ENCODE measurements around the gene MAD1L1.

The MAD1L1 gene

GRCh38 chr7:2029211-2029905 lies 203.4 kb downstream of the MAD1L1 start:
- no peak for DNase-seq (ENCODE audit: low read depth)

DNA sequence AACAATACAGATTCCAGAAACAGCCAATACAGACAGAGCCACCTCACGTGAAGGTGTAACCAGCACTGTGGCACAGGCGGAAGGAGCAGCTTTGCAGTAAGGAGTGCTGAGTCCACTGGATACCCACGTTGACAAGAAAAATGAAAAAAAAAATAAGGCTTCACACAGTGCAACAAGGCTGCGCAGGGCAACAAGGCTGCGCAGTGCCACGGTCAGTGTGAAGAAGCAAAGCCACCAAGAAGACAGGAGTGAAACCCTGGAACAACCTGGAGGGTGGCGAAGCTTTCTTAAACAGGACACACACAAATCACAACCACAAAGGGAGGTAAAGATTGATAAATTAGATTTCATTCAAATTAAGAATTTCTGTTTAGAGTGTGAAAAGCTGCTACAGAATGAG lies 204.0 kb downstream of the MAD1L1 start:
- no peak for DNase-seq (ENCODE audit: low read depth)

GRCh38 chr7:2025188-2025587 lies 207.6 kb downstream of the MAD1L1 start:
- no peak for DNase-seq (ENCODE audit: low read depth)

DNA sequence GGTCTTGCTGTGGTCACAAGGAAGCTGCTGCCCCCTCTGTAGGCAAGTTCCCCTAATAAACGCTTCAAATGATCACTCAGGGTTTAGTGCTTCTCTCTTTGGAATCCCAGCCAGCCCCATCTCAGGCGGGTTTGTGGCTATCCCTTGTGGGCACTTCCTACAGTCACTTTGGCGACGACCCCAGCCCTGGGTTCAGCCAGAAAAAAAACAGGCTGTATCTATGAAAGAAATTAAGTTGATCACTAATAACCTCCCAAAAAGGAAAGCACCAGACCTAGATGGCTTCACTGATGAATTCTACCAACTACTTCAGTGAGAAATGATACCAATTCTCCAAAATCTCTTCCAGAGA lies 208.2 kb downstream of the MAD1L1 start:
- no peak for DNase-seq (ENCODE audit: low read depth)

DNA sequence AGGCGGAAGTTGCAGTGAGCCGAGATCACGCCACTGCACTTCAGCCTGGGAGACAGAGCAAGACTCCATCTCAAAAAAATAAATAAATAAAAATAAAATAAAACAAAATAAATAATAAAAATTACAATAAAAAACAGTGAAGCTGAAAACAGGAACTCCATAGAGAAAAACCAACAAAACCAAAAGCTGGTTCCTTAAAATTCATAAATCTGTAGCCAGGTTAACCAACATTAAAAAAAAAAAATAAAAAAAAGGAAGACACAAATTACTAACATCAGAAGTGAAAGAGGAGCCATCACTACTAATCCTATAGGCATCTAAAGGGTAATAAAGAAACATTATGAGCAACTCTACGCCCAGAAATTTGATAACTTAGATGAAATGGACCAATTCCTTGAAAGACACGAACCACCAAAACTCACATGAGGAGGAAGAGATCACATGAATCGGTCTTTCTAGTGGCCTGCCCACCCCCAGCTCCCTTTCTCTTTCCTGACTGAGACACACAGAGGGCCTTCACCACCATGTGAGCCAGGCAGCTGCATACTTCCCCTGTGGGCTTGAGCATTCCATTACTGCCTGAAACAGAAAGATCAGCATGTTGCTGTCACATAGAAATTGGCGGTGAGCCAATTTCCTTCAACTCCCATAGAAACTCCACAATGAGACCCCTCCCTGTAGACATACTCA lies 208.7 kb downstream of the MAD1L1 start:
- DNase-seq (ENCODE audit: low read depth), result no peak

DNA sequence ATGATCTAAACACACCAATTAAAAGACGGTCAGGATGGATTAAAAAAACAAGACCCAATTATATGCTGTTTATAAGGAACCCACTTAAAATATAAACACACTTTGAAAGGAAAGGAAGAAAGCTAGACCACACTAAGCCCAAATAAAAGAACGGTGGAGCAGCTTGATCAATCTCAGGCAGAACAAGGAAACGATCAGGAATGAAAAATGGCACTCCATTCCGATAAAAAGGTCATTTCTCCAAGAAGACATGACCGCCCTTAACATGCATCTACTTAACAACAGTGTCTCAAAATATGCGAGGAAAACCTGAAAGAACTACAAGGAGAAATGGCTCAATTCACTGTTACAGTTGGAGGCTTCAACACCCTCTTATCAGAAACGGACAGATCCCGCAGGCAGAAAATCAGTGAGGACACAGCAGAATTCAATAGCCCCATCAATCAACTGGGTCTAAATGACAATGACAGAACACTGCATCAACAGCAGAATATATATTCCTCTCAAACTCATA lies 210.0 kb downstream of the MAD1L1 start:
- no peak for DNase-seq (ENCODE audit: low read depth)

GRCh38 chr7:2022021-2022409 lies 210.7 kb downstream of the MAD1L1 start:
- no peak for DNase-seq (ENCODE audit: low read depth)

GRCh38 chr7:2019711-2020511 lies 212.8 kb downstream of the MAD1L1 start:
- DNase-seq (ENCODE audit: low read depth), result peak; percentile 90

DNA sequence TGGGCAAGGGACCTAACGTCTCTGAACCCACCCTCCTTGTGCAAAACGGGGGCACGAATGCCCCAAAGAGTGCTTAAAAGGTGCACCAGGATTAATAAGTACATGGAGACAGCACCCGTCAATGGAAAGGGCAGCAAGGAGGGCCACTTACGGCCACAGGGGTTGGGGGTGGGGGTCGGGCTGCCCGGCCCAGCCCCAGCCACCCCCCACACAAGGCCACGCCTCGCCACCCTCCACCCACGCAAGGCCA lies 213.4 kb downstream of the MAD1L1 start:
- no peak for DNase-seq (ENCODE audit: low read depth)

DNA sequence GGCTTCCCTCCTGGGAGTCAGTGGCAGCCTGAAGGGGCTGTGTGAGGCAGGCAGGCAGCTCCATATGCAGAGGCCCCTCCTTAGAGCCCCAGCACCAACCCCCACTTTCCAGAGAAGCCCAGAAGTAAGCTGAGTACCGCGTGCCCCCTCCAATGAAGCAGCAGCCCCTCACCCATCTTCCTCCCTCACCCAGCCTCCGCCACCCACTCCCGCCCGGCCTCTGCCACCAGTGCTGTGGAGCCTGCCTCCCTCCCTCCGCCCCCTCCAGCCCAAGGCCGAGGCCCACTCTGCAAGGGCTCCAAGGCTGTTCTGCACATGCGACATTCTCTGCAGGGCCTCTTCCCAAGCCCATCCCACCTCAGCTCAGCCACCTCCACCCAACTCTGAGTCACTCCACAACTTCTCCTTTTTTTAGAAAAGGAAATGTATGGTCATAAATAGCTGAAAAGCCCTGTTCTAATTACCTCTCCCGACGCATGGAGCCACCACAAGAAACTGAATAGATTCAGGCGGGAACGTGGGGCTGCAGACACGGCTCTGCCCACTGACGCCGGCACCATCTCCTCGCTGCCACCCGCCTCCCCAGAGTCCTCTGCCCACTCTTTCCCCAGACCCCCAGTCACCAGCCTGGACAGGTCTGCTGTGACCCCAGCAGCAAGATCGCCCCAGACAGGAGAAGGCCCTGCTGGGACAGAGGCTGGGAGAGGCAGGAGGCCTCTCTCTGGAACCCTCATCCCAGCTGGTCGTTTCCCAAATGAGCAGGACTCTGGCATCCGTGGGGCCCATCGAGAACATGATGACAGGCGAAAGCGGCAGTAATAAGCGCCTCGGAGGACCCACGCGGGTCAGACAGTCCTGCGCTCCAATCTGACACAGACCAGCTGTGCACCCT lies 213.9 kb downstream of the MAD1L1 start:
- peak; percentile 63 for DNase-seq (ENCODE audit: low read depth)

DNA sequence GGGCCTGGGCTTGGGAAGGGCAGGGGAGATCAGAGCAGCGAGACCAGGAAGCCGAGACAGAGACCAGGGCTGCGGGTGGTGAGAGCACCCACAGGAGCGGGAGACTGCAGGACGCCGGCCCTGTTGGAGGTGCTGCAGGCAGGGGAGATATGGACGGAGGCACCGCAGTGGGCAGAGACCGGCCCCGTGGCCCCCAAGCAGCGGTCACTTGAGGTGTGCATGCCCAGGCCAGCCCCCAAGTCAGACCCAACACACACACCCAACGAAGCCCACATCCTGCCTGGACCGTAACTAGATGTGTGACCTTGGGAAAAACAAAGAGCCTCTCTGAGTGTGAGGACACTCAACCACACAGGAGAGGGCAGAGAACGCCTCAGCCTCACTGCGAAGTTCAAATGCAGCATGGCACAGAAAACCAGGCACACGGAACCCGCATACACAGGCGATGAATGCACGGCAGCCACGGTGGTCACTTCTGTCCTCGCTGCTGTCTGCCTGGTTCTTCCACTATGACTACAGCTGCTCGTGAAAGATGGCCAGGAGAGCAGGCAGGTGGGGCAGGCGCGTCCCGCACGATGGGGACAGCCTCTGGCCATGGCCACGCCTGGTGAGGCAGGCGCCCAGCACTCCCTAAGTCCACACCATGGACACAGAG lies 214.7 kb downstream of the MAD1L1 start:
- DNase-seq (ENCODE audit: low read depth), result no peak

GRCh38 chr7:2017481-2017891 lies 215.3 kb downstream of the MAD1L1 start:
- no peak for DNase-seq (ENCODE audit: low read depth)

- DNase-seq (ENCODE audit: low read depth), result no peak
These were observed 215.8 kb downstream of the MAD1L1 start for GRCh38 chr7:2016761-2017480.

DNA sequence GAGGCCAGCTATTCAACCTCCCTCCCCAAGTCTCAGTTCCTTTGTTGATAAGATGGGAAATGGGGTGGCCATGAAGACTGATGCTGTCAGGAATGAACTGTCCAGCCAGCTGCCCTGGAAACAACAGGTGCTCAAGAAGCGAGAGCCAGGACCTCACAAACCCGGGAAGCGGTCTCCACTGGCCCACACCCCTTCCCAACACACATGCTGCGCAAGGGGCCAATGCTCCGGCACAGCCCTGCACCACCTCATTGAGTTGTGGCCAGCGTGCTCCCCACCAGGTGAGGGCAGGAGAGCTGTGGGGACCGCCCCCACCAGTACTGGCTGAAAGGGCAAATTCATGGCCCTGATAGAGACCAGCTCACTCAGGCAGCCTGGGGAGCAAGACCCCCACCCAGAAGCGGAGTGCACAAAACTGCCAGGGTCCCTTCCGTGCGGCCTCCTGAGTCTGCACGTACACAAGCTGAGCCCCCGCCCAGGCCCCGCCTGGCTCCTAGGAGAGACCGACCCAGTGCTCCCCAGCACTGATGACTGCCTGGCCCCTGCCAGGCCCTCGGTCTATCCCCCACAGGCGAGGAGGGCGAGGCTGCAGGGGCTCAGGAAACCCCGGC lies 216.6 kb downstream of the MAD1L1 start:
- no peak for DNase-seq (ENCODE audit: low read depth)

GRCh38 chr7:2015251-2015871 lies 217.4 kb downstream of the MAD1L1 start:
- no peak for DNase-seq (ENCODE audit: low read depth)

GRCh38 chr7:2014391-2015241 lies 218.1 kb downstream of the MAD1L1 start:
- DNase-seq (ENCODE audit: low read depth), result no peak

DNA sequence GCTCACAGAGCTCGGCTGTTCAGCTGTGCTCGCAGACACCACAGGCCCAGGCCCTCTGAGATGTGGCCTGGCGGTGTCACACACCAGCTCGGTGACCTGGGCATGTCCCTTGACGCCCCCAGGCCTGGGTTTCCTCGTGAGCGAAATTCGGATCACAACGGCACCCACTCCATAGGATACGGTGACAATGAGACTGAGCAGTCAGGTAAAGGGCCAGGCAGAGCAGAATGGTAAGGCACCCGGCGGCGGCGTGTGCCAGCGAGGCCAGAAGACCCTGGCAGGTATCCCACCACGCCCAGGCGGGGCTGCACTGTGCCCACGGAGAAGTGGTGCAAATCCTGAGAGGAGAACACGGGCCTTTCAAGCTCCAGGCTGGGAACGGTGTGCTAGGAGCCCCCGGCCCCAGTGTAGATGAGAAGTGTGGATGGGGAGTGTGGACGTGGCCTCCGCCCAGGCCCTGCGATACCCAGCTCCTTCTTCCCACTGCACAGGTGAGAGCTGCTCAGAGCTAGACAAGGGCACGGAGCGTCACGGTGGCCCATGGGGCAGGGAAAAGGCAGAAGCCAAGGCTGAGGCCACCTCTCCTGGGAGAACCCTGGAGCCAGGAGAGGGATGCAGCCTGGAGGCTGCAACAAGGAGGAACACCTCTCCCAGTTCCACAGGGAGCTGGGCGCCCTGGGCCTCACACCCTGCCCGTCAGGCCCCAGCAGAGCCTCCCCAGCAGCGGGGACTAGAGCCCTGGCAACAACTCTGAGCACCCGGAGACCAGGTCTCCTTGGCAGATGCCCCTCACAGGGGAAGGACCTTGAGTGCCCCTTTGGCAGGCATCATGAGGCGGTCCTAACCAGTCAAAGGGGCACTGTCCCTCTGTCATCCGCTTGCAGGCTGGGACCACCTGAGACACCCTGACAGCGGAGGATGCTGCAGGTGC lies 219.1 kb downstream of the MAD1L1 start:
- no peak for DNase-seq (ENCODE audit: low read depth)

DNA sequence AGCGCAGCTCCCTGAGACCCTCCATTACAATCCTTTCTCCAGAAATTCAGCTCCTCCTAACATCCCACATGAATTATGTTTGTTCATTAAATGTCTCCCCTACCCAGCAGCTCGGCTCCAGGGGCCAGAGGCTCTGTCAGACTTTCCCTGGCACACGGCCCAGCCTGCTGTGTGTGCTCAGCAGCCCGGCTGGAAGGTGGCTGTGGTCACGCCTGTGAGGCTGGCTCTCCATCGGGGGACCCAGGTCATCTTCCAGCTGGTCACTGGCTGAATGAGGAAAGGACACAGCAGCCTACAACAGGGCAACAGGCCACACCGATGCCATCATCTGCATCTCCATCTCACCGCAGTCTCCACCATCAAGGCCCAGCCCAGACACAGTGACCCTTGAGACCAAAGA lies 219.8 kb downstream of the MAD1L1 start:
- no peak for DNase-seq (ENCODE audit: low read depth)

Measured in fibroblast of gingiva (primary cell).